Renal cortex interstitium (tissue), 11 donors: ENCODE data around the gene CYFIP2. TPM values are rescaled to one million over a fixed set of nuclear protein-coding genes. Genes with fewer than 3 reads are reported as not detected.

Experiments
- DNase-seq, 11 donors: peaks; one replicate each; pipeline ENCODE4 v3.0.0-alpha.2; 2013; ENCODE audit warnings: low read depth in 9 of 11, low spot score in 4 of 11; ENCODE audit errors: extremely low read depth in 1 of 11
- polyA plus RNA-seq, 3 donors: library from polyadenylated mRNA; unstranded; fragments of 120-200 nt; gene quantifications; one replicate each; pipeline ENCODE4 v1.2.1, GENCODE V29; 2013; ENCODE audit not compliant: insufficient read length in 3 of 3

The CYFIP2 gene
- polyA plus RNA-seq, 3 donors, result 103 to 142 (median 109) TPM

DNA sequence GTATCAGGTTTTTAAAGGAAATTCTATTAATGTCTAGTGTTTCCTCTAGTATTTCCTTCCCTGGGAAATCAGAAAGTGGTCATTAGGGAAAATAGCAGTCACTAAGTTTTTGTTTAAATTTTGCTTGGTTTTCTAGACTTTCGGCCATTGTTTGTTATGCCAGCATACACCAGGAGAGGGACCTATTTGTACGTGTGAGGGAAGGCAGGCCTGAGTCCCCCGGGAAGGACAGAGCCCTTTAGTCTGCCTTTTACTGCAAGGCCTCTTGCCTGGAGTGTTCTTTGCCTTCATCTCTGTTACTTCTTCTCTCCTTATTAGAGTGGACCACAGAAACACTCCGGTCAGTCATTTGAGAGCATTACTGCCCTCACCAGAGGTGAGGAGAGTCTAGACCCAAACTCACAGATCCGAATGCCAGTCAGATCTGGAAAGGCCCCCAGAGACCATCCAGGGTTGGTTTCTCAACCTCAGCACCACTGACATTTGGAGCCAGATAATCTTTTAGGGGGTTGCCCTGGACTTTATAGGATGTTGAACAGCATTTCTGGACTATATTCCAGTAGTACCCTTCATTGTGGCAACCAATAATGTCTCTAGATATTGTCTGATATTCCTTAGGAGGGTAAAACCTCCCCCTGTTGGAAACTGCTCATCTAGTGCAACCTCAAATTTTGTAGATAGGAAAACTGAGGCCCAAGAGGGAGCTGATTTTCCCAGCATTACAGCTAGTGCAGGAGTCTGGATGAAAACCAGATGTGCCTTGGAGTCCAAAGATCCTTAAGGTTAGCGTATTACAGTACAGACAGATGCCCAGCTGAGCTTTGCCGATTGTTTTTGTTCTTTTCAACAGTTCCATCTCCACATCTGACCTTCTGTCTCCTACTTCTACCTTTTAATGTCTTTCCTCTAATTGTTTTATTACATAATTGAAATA lies 101.1 kb downstream of the CYFIP2 start:
- DNase-seq, result no peak

DNA sequence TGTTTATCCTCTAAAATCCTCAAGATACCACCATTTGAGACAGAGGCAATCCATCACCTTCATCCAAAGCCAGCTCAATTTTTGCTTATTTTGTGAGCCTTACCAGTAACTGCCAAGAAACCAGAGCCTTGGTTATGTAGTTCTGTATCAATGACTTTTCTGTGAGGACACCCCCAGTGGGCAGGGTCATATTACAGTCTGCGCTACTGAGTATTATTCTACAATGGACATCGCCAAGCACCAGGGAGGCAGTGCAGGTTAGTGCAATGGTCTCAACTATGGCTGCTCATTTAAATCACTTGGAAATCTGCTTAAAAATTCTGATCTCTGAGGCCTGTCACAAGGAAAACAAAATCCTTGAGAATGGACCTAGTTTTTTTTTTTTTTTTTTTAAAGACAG lies 103.6 kb downstream of the CYFIP2 start:
- no peak for DNase-seq

DNA sequence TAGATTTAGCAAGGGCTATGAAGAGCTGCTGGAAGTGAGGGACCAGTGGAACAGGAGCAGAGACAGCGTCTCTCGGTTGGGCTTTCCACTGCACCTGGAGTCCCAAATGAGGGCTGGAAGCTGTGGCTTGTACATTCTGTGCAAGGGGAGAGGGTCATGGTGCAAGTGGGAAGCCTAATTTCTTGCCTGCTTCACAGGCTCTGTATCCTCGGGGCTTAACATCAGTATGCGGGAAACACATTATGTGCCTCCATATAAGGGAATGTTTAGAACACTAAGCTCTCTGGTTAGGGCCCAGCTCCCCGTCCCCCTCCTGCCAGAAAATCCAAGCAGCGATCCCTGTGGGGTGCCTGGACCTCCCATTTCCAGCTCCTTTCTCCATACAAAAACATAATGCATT lies 105.0 kb downstream of the CYFIP2 start:
- peak in 1 of 11 donors; percentile 12 for DNase-seq

DNA sequence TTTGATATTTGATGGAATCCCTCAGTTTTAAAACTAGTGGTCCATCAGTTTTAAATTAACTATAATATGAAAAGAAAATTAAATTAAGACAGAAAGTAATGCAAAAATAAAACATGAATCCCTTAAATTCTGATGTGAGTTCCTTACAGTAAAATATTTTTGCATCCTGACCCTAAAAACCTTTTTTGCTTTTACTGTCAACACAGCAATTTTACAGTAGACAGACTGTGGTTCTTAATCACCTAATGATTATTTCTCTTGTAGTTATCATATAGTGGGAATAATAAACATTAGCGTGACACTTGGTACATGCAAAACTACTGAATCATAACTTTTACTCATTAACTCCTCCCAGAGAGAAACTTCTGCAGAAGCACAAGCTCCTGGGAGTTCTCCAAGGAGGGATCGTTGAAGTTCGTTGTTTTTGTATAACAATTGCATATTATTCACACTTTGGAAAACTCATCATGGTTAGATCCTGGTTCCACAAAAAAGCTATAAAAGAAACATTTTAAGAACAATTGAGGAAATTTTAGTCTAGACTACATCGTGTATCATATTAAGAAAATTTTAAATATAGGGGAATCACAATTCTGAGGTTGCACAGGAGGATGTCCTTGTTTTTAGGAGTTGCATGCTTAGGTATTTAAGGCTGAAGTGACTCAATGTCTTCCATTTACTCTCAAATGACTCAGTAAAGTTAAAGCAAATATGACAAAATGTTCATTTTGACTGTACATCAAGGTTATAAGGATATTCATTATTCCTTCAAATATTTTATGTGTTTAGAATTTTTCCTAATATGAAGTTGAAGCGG lies 105.9 kb downstream of the CYFIP2 start:
- DNase-seq, result no peak

DNA sequence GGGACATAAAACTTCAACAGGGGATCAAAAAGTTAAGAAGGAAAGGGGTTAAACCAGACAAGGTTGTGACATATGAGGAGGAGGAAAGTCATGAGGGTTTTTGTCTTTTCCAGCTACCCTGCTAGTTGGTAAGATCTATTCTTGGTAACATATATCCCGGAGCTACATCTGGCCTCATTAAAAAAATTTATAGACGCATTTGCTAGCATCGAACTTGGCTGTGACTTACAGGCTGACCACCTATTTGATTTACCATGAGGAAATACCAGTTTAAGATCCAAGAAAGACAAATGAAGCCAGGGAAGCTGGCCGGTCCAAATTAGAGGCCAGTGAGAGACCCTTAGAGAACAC lies 106.5 kb downstream of the CYFIP2 start:
- no peak for DNase-seq

DNA sequence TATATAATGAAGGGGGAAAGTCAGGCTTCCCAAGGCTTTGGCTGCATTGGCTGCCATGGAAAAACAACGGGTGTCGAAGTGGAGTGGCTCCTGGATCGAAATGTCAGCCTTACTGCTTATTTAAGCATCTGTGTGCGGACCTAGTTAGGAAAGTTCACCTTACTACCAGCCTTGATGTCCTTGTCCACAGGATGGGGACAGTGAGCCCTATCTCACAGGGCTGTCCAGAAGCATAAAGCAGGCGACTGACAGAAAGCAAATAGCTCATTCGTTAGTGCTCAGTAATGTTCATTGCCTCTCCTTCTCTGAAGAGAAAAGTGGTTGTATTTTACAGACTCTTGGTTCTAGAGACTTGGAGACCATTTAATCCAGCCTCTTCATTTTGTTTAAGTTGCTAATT lies 112.6 kb downstream of the CYFIP2 start:
- DNase-seq, result no peak

DNA sequence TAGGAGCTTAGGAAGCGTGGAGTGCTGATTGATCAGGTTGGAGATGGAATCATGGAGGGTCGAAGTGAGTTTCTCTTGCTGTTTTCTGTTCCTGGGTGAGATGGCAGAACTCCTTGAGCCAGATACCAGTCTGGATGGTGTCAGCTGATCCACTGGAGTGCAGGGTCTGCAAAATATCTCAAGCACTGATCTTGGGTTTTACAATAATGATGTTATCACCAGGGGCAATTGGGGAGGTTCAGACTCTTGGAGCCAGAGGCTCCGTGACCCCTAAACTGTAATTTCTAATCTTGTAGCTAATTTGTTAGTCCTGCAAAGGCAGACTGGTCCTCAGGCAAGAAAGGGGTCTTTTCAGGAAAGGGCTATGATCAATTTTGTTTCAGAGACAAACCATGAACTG lies 114.1 kb downstream of the CYFIP2 start:
- DNase-seq, result no peak

DNA sequence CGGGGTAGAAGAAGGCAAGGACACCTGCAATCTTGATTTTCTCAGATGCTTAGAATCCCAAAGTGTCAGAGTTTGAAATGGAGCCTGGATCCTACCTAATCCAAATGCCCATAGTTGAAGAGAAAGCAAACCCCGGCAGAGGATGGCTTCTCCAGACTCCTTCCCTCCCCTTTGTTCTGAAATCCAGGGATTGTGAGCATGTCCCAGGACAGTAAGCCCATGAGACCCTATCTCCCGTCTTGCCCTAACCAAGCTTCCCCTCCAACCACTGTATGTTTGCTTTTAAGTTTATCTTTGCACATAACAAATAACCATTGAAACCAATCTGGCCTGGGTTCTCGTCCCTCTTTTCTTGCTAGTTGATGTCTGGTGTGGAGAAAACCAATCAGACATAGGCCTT lies 115.8 kb downstream of the CYFIP2 start:
- no peak for DNase-seq

DNA sequence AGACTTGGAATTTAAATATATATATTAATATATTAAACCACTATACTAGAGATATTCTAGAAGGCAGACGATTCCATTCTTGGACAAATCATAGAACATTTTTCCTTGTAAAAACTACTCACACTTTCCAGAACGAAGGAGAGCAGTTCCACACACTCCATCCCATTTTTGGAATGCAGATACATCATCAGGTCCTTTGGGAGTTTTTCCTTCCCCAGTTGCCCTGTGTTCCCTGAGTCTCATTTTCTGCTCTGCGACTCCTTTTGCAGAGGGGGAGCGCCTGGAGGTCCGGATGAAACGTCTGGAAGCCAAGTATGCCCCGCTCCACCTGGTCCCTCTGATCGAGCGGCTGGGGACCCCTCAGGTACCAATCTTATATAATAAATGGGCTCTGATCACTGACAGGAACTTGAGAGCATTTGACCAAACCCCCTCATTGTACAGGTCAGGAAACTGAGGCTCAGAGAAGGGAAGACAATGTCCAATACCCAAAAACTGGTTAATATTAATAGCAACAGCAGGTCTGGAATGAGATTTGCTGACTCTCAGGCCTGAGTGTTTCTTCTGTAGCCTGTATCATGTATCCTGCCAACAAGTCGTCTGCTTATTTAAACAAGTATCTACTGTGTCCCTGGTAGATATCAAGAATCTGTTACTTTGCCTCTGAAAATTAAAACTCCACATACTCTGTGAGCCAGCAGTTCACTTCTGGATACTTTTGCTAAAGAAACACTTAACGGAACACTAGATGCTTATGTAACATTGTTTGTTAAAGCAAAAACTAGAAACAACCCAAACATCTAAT lies 117.3 kb downstream of the CYFIP2 start:
- no peak for DNase-seq

DNA sequence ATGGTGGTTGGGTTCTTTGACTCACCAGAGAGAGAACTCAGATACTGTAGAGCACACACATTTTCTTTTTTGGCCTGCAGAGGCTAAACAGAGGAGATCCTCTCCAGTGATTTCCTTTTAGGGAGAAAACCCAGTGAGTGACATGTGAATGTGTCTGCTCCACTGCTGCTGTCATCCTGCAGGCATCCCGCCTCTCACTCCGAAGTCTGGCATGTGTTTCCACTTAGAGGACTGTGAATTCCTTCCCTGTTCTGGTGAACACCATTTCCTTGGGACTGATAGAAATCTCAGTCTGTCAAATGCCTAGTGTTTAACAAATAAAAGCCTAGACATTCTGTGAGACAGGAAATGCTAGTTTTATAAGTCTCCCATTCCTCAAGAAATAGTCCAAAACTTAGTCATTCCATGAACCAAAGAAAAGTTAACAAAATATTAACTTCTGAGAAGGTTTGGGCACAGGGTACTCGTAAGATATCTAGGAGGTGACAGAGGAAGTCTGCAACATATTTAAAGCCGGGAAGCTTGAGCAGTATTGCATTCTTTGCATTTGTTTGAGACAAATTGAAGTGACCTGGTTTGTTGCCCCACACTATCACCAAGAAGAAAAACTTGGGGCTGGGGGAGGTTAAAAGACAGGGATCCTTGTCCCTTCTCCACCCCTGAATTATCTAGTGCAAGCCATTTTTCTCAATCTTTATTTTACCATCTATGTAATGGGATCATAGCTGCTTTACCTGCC lies 119.2 kb downstream of the CYFIP2 start:
- DNase-seq, result peak in 1 of 11 donors; percentile 23

DNA sequence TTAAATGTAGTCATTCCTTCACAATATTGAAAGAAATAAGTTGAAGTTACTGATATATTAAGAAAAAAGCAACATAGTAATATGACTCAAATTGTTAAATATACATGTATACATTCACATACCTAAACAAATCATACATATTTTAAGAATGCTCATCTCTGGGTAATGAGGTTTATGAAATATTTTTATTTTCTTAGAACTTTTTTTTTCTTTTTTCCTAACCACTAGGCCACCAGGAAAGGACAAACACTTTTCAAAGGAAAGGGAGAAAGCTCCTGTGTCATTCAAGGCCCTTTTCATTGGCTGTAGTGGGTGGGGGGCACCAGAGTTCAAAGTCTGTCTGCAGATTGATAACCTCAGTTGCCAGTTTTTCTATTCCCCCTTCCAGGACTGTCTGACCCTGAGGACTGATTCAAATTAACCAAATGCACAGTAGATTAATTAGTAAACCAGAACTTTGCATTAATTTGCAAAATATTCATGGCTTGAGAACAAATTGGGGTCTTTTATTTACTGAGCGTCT lies 121.2 kb downstream of the CYFIP2 start:
- DNase-seq, result no peak

DNA sequence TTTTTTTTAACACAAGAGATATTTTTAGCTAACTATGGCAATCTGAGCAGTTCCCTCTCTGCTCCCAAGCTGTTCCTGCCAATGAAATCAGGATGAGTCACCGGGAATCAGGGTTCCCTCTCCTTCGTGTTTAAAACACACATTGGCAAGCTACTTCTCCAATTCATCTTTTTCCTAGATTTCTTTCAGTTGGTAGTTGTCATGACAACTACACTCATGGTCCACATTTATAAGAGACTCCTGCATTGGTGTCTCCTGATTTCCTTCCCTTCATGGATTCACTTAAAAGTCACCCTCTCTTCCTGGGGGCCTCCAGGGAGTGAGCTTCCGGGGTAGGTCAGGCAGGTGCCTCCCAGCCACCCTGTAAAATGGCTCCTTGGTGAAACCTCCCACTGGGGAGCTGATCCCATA lies 121.8 kb downstream of the CYFIP2 start:
- no peak for DNase-seq

DNA sequence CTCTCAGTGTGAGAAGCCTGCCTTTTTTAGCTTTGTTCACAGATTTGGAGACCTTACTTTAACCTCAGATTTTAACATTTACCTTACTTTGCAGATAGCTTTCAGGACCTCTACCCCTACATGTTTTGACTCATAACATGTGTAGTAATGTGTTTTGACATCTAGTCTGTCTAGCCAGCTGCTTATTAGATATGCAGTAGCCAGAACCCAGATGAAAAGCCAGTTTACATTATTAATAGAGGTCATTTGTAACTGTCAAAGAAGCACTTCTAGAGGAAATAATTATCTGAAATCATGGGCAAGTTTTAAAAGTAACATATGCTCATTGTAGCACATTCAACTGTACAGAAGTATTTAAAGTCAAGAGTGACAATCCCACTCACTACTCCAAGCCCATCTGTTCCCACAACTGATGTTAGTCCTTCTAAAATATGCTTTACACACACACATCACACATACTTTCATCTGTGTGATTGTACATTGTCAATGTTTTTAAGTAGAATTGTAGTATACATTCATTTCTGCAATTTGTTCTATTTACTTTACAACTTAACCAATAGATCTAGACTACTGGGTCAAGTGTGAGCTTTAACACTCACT lies 122.3 kb downstream of the CYFIP2 start:
- DNase-seq, result no peak

DNA sequence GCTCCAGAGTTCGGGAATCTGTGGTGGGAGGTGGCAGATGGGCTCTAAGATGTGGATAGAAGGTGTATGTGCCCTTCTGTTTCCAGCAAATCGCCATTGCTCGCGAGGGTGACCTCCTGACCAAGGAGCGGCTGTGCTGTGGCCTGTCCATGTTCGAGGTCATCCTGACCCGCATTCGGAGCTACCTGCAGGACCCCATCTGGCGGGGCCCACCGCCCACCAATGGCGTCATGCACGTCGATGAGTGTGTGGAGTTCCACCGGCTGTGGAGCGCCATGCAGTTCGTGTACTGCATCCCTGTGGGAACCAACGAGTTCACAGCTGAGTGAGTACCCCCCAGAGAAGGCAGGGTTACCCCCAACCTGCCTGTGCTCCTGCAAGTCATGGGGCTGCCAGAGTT lies 123.2 kb downstream of the CYFIP2 start:
- DNase-seq, result no peak

DNA sequence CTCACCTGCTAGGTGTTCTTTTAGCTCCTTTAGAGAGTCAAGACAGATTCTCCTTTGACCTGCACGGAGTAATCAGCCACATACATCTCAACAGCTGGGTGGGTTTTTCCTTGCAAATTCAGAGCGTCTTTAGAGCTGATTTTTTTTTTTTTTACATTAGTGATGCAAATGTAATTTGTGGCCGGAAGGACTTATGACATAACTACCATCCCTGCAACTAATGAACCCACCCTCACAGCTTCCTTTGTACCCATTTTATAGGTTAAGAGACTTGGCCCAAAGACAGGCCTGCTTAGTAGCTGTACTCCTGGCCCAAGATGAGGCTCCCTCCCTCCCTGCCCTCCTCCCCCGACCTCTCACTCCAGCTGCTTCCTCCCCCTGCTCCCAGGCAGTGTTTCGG lies 124.2 kb downstream of the CYFIP2 start:
- no peak for DNase-seq

DNA sequence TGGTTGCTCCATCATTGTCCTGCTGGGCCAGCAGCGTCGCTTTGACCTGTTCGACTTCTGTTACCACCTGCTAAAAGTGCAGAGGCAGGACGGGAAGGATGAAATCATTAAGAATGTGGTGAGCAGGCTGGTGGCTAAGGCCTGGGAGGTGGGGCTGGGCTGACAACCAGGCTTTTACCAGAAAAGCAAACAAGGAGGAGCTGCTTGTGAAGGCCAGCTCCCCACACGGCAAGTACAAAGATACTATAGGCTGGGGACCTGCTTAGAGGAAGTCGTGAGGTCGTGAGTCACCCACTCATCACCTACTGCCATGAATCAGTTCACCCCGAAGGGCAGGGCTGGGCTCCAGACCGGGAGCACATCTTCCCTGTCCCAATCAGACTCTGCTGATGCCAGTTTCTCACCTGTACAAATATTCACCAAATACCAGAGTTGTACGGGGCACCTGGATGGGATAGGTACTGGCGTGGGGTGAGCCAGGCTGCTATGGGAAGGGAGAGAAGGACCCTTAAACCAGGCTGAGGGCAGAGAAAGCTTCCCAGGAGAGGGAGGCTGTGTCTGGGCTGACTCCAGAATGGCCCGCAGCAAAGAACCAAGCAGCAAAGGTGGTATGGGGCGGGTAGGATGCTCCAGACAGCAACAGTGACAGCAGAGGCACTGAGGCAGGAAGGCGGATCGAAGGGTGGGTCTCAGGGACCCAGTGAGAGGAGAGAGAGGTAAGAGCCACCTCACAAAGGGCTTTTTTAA lies 124.8 kb downstream of the CYFIP2 start:
- no peak for DNase-seq

DNA sequence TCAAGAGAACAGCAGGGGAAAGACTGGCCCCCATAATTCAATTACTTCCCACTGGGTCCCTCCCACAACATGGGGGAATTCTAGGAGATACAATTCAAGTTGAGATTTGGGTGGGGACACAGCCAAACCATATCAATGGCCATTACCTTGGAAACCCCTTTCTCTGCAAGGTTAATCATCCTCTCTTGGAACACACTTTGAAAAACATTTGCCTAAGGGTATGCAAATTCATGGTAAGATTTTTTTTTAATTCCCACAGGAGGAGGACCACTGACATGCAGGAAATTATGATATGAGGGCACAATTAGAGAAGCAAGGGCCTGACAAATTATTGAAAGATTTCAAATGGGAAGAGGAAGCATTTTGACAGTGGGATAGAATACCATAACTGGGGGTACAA lies 132.4 kb downstream of the CYFIP2 start:
- no peak for DNase-seq
